HepG2 (cell line): Measurements from ENCODE around the gene STIM1. TPM values are rescaled to one million over a fixed set of nuclear protein-coding genes. Genes with fewer than 3 reads are reported as not detected.

ENCODE experiments used
- ATF7 ChIP-seq, 2 experiments: fragments of 450-650 bp in 1 of 2; sonication (generic) in 1 of 2; formaldehyde crosslinking in 1 of 2; IDR thresholded peaks; 2 replicates each; pipeline versions ENCODE4 v1.4.0 to v1.6.1; 2016 to 2020; ENCODE audit warnings: antibody characterized with exemption in 1 of 2, mild to moderate bottlenecking in 1 of 2, missing genetic modification reagents in 1 of 2
- ELF3 ChIP-seq: IDR thresholded peaks from 2 replicates; pipeline ENCODE4 v1.6.1; 2016; ENCODE audit warnings: missing genetic modification reagents, missing compliant biosample characterization
- PHF8 ChIP-seq: sonication (generic); formaldehyde crosslinking; IDR thresholded peaks from 2 replicates; pipeline ENCODE4 v1.5.0; 2020; ENCODE audit warnings: missing genetic modification reagents
- PLRG1 ChIP-seq: fragments of 450-650 bp; conservative IDR thresholded peaks from 2 replicates; pipeline ENCODE4 v1.6.1; 2016
- RBFOX2 ChIP-seq: fragments of 200-400 bp; formaldehyde crosslinking; IDR thresholded peaks from 2 replicates; pipeline ENCODE4 v1.6.1; 2017; ENCODE audit warnings: low read depth, mild to moderate bottlenecking, low read length
- ZMYM4 ChIP-seq: sonication (generic); formaldehyde crosslinking; IDR thresholded peaks from 2 replicates; pipeline ENCODE4 v1.8.1; 2023; ENCODE audit warnings: mild to moderate bottlenecking, missing genetic modification reagents
- ZNF556 ChIP-seq: sonication (generic); formaldehyde crosslinking; IDR thresholded peaks from 2 replicates; pipeline ENCODE4 v1.4.0; 2020; ENCODE audit warnings: mild to moderate bottlenecking, missing genetic modification reagents, borderline replicate concordance
- ZNF557 ChIP-seq: sonication (generic); formaldehyde crosslinking; IDR thresholded peaks from 2 replicates; pipeline ENCODE4 v1.4.0; 2020; ENCODE audit warnings: missing genetic modification reagents
- ZNF720 ChIP-seq: sonication (generic); formaldehyde crosslinking; IDR thresholded peaks from 2 replicates; pipeline ENCODE4 v1.4.0; 2020; ENCODE audit warnings: missing genetic modification reagents
- ZSCAN25 ChIP-seq: sonication (generic); formaldehyde crosslinking; IDR thresholded peaks from 2 replicates; pipeline ENCODE4 v1.8.0; 2022; ENCODE audit warnings: mild to moderate bottlenecking, missing genetic modification reagents
- polyA plus RNA-seq, 8 experiments: library from polyadenylated mRNA; depleted of rRNA in 3 of 8; stranded (reverse) in 7 of 8; unstranded in 1 of 8; fragments of >200 nt; fragmentation: Illumina TruSeq in 4 of 8; extraction: Trizol in 4 of 8; gene quantifications; 2 replicates each; pipeline versions ENCODE4 v1.2.1 to v1.2.3, GENCODE V29; 2011 to 2016; ENCODE audit warnings: low read depth in 4 of 8, missing spikeins in 1 of 8, mixed read lengths in 1 of 8; ENCODE audit not compliant: insufficient read depth in 1 of 8
- total RNA-seq, 5 experiments: library from RNA; depleted of rRNA; stranded (reverse); fragments of >200 nt; fragmentation: Illumina TruSeq; extraction: Trizol; gene quantifications; 2 replicates each; pipeline ENCODE4 v1.2.3, GENCODE V29; 2016; ENCODE audit warnings: low read depth in 1 of 5
- TF ChIP-seq, protein P1 (sequence below): sonication (generic); formaldehyde crosslinking; IDR thresholded peaks from 2 replicates; pipeline ENCODE4 v1.5.0; 2020; ENCODE audit warnings: mild to moderate bottlenecking, missing genetic modification reagents, moderate library complexity
- TF ChIP-seq, protein P2 (sequence below): sonication (generic); formaldehyde crosslinking; IDR thresholded peaks from 2 replicates; pipeline ENCODE4 v1.4.0; 2020; ENCODE audit warnings: mild to moderate bottlenecking, missing genetic modification reagents
- TF ChIP-seq, protein P3 (sequence below): sonication (generic); formaldehyde crosslinking; IDR thresholded peaks from 2 replicates; pipeline ENCODE4 v1.4.0; 2020; ENCODE audit warnings: mild to moderate bottlenecking, missing genetic modification reagents
- TF ChIP-seq, protein P4 (sequence below): sonication (generic); formaldehyde crosslinking; IDR thresholded peaks from 2 replicates; pipeline ENCODE4 v1.9.0; 2022; ENCODE audit warnings: low read depth, missing genetic modification reagents
- TF ChIP-seq, protein P5 (sequence below): sonication (generic); formaldehyde crosslinking; IDR thresholded peaks from 2 replicates; pipeline ENCODE4 v1.5.0; 2020; ENCODE audit warnings: missing genetic modification reagents
- TF ChIP-seq, protein P6 (sequence below): IDR thresholded peaks from 2 replicates; pipeline ENCODE4 v1.6.1; 2016; ENCODE audit warnings: mild to moderate bottlenecking
- TF ChIP-seq, protein P7 (sequence below): sonication (generic); formaldehyde crosslinking; IDR thresholded peaks from 2 replicates; pipeline ENCODE4 v1.4.0; 2020; ENCODE audit warnings: missing genetic modification reagents

The STIM1 gene
- total and polyA plus RNA-seq, 2 of the 13 experiments (the other 11 are each of a cell fraction or from before 2014, with no cell fraction given), result 19.2 to 28.5 TPM

DNA sequence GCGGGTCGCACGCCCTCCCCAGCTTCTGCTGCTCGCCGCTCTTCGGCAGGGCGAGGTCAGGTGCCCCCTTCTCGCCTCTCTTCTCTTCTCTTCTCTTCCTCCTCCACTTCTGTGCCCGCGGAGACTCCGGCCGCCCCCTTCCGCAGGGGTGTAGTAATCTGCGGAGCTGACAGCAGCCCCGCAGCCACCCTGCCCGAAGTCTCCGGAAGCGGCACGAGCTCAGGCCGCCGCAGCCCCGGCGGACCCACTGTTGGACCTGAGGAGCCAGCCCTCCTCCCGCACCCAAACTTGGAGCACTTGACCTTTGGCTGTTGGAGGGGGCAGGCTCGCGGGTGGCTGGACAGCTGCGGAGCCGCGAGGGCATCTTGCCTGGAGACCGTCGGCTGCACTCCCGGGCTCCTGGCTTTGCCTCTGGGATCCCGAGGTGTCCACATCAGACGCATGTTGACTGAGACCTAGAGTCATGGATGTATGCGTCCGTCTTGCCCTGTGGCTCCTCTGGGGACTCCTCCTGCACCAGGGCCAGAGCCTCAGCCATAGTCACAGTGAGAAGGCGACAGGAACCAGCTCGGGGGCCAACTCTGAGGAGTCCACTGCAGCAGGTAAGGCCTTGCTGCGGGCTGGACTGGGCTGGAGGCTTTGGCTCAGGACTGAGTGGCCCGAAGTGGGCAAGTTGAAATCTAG lies 486 bp downstream of the STIM1 start (continued):
- TF ChIP-seq, protein P1, sequence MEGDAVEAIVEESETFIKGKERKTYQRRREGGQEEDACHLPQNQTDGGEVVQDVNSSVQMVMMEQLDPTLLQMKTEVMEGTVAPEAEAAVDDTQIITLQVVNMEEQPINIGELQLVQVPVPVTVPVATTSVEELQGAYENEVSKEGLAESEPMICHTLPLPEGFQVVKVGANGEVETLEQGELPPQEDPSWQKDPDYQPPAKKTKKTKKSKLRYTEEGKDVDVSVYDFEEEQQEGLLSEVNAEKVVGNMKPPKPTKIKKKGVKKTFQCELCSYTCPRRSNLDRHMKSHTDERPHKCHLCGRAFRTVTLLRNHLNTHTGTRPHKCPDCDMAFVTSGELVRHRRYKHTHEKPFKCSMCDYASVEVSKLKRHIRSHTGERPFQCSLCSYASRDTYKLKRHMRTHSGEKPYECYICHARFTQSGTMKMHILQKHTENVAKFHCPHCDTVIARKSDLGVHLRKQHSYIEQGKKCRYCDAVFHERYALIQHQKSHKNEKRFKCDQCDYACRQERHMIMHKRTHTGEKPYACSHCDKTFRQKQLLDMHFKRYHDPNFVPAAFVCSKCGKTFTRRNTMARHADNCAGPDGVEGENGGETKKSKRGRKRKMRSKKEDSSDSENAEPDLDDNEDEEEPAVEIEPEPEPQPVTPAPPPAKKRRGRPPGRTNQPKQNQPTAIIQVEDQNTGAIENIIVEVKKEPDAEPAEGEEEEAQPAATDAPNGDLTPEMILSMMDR (CRISPR knock-in tag), result 0 out of 2 replicates have a peak, but pooled peaks have one; percentile 4
- TF ChIP-seq ZSCAN25 (CRISPR knock-in tag) (peak; percentile 92), ZNF557 (CRISPR knock-in tag) (0 out of 2 replicates have a peak, but pooled peaks have one; percentile 24), PHF8 (0 out of 2 replicates have a peak, but pooled peaks have one; percentile 48), ATF7 (IDR thresholded peaks at IDR 0.05) (no peak), ATF7 (CRISPR knock-in tag; IDR thresholded peaks at IDR 0.05) (peak; percentile 79), ELF3 (0 out of 2 replicates have a peak, but pooled peaks have one; percentile 15), ZNF720 (CRISPR knock-in tag) (no peak), PLRG1 (no peak), ZNF556 (0 out of 2 replicates have a peak, but pooled peaks have one; percentile 44), RBFOX2 (peak; percentile 43; the same call in 1 of the 2 replicates), ZMYM4 (CRISPR knock-in tag) (peak; percentile 55; the same call in 1 of the 2 replicates)
- TF ChIP-seq, protein P2, sequence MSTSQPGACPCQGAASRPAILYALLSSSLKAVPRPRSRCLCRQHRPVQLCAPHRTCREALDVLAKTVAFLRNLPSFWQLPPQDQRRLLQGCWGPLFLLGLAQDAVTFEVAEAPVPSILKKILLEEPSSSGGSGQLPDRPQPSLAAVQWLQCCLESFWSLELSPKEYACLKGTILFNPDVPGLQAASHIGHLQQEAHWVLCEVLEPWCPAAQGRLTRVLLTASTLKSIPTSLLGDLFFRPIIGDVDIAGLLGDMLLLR (CRISPR knock-in tag), result peak; percentile 74; the same call in 1 of the 2 replicates
- TF ChIP-seq, protein P3, sequence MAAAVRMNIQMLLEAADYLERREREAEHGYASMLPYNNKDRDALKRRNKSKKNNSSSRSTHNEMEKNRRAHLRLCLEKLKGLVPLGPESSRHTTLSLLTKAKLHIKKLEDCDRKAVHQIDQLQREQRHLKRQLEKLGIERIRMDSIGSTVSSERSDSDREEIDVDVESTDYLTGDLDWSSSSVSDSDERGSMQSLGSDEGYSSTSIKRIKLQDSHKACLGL (CRISPR knock-in tag), result peak; percentile 75
- TF ChIP-seq, protein P4, sequence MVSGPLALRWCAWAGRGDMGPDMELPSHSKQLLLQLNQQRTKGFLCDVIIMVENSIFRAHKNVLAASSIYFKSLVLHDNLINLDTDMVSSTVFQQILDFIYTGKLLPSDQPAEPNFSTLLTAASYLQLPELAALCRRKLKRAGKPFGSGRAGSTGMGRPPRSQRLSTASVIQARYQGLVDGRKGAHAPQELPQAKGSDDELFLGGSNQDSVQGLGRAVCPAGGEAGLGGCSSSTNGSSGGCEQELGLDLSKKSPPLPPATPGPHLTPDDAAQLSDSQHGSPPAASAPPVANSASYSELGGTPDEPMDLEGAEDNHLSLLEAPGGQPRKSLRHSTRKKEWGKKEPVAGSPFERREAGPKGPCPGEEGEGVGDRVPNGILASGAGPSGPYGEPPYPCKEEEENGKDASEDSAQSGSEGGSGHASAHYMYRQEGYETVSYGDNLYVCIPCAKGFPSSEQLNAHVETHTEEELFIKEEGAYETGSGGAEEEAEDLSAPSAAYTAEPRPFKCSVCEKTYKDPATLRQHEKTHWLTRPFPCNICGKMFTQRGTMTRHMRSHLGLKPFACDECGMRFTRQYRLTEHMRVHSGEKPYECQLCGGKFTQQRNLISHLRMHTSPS (CRISPR knock-in tag), result peak; percentile 13; the same call in 1 of the 2 replicates
- TF ChIP-seq, protein P5, sequence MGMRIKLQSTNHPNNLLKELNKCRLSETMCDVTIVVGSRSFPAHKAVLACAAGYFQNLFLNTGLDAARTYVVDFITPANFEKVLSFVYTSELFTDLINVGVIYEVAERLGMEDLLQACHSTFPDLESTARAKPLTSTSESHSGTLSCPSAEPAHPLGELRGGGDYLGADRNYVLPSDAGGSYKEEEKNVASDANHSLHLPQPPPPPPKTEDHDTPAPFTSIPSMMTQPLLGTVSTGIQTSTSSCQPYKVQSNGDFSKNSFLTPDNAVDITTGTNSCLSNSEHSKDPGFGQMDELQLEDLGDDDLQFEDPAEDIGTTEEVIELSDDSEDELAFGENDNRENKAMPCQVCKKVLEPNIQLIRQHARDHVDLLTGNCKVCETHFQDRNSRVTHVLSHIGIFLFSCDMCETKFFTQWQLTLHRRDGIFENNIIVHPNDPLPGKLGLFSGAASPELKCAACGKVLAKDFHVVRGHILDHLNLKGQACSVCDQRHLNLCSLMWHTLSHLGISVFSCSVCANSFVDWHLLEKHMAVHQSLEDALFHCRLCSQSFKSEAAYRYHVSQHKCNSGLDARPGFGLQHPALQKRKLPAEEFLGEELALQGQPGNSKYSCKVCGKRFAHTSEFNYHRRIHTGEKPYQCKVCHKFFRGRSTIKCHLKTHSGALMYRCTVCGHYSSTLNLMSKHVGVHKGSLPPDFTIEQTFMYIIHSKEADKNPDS (CRISPR knock-in tag), result 0 out of 2 replicates have a peak, but pooled peaks have one; percentile 54
- TF ChIP-seq, protein P6, sequence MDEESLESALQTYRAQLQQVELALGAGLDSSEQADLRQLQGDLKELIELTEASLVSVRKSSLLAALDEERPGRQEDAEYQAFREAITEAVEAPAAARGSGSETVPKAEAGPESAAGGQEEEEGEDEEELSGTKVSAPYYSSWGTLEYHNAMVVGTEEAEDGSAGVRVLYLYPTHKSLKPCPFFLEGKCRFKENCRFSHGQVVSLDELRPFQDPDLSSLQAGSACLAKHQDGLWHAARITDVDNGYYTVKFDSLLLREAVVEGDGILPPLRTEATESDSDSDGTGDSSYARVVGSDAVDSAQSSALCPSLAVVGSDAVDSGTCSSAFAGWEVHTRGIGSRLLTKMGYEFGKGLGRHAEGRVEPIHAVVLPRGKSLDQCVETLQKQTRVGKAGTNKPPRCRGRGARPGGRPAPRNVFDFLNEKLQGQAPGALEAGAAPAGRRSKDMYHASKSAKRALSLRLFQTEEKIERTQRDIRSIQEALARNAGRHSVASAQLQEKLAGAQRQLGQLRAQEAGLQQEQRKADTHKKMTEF (CRISPR knock-in tag), result peak; percentile 61; the same call in 1 of the 2 replicates
- TF ChIP-seq, protein P7, sequence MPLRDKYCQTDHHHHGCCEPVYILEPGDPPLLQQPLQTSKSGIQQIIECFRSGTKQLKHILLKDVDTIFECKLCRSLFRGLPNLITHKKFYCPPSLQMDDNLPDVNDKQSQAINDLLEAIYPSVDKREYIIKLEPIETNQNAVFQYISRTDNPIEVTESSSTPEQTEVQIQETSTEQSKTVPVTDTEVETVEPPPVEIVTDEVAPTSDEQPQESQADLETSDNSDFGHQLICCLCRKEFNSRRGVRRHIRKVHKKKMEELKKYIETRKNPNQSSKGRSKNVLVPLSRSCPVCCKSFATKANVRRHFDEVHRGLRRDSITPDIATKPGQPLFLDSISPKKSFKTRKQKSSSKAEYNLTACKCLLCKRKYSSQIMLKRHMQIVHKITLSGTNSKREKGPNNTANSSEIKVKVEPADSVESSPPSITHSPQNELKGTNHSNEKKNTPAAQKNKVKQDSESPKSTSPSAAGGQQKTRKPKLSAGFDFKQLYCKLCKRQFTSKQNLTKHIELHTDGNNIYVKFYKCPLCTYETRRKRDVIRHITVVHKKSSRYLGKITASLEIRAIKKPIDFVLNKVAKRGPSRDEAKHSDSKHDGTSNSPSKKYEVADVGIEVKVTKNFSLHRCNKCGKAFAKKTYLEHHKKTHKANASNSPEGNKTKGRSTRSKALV (CRISPR knock-in tag), result 0 out of 2 replicates have a peak, but pooled peaks have one; percentile 43
